Neural cell (in vitro differentiated cells): ENCODE measurements around the gene SHC2.

Experiments used
- CTCF ChIP-seq: fragments of 450-650 bp; IDR thresholded peaks from 2 replicates; pipeline ENCODE4 v1.5.1; 2014; ENCODE audit warnings: antibody characterized with exemption, mild to moderate bottlenecking, moderate library complexity; ENCODE audit not compliant: poor library complexity, severe bottlenecking
- EP300 ChIP-seq: fragments of 450-650 bp; conservative IDR thresholded peaks from 2 replicates; pipeline ENCODE4 v1.6.1; 2014; ENCODE audit warnings: antibody characterized with exemption, mild to moderate bottlenecking, moderate library complexity; ENCODE audit not compliant: poor library complexity, severe bottlenecking
- EZH2 ChIP-seq: fragments of 200-600, 300-800 bp; shearing (Covaris generic), sonication (generic); IDR thresholded peaks from 2 replicates; pipeline ENCODE4 v1.6.1; 2014; ENCODE audit warnings: antibody characterized with exemption, low read length, borderline replicate concordance, mild to moderate bottlenecking; ENCODE audit not compliant: insufficient read depth, poor library complexity, severe bottlenecking
- MXI1 ChIP-seq: fragments of 450-650 bp; conservative IDR thresholded peaks from 2 replicates; pipeline ENCODE4 v1.6.1; 2014; ENCODE audit warnings: antibody characterized with exemption, mild to moderate bottlenecking; ENCODE audit not compliant: poor library complexity, severe bottlenecking
- POLR2AphosphoS5 ChIP-seq: IDR thresholded peaks from 2 replicates; pipeline ENCODE4 v1.6.1; 2012
- RAD21 ChIP-seq: fragments of 450-650 bp; conservative IDR thresholded peaks from 2 replicates; pipeline ENCODE4 v1.6.1; 2014; ENCODE audit warnings: antibody characterized with exemption, mild to moderate bottlenecking, moderate library complexity
- REST ChIP-seq: IDR thresholded peaks from 2 replicates; pipeline ENCODE4 v1.6.1; 2012; ENCODE audit warnings: borderline replicate concordance
- SMC3 ChIP-seq: fragments of 450-650 bp; conservative IDR thresholded peaks from 2 replicates; pipeline ENCODE4 v1.6.1; 2014; ENCODE audit warnings: antibody characterized with exemption, mild to moderate bottlenecking, moderate library complexity; ENCODE audit not compliant: poor library complexity
- TAF1 ChIP-seq: IDR thresholded peaks from 2 replicates; pipeline ENCODE4 v1.6.1; 2012; ENCODE audit warnings: low read depth

GRCh38 chr19:465056-465816 lies 4.4 kb upstream of the SHC2 start:
- TF ChIP-seq REST (no peak), CTCF (no peak), RAD21 (no peak), POLR2AphosphoS5 (no peak), EP300 (no peak), MXI1 (no peak), EZH2 (no peak), TAF1 (no peak), SMC3 (no peak)
